PFSK-1 (cell line): Measurements from ENCODE around the gene OSBPL6.

Experiments used
- POLR2AphosphoS5 ChIP-seq: IDR thresholded peaks from 2 replicates; pipeline ENCODE4 v1.6.1; 2012; ENCODE audit warnings: low read depth, mild to moderate bottlenecking, control low read depth, low read length, moderate library complexity
- SIN3A ChIP-seq: IDR thresholded peaks from 2 replicates; pipeline ENCODE4 v1.6.1; 2012; ENCODE audit warnings: mild to moderate bottlenecking, low read length, moderate library complexity, borderline replicate concordance; ENCODE audit not compliant: insufficient read depth
- TAF1 ChIP-seq: IDR thresholded peaks from 2 replicates; pipeline ENCODE4 v1.6.1; 2012; ENCODE audit warnings: low read length, control low read depth, borderline replicate concordance; ENCODE audit not compliant: insufficient read depth

DNA sequence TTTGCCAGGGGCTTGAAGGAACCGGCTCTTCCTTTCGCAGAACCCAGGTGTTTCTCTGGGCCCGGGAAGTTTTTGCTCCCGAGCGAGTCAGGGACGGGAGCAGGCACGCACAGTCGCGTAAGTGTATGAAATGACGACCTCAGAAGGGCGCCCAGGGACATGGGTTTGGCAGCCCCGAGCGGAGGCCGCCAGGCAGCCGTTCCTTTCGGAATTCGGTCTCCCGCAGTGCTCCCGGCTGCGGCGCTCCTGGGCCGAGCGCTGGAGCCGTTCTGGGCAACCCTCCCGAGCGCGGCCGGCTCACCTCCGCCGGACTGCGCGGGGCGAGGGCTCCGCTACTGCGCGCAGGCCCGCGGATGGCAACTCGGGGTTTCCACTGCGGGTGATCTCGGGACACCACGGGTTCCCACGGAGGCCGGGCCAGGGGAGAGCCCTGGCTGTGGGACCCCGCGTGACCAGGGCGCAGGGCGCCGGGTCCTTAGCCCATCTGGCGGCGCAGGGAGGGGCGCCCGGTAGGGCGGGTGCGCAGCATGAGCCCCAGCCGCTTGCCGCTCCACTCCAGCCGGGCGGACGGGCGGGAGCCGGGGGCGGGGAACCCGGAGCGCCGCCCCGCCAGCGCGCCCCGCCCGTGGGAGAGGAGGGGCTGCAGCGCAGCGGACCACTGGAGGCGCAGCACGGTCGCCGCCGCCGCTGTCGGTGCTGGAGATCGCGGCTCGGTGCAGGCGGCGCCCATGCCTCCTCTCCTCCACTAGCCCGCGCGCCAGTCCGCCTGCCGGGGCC, at the start of gene OSBPL6:
- TF ChIP-seq POLR2AphosphoS5 (peak; percentile 74), TAF1 (peak; percentile 57; the same call in 1 of the 2 replicates), SIN3A (no peak; the same call in 1 of the 2 replicates)
